CD4-positive, CD25-positive, alpha-beta regulatory T cell (primary cell): Measurements from ENCODE around the gene DPYD. TPM values are rescaled to one million over a fixed set of nuclear protein-coding genes. Genes with fewer than 3 reads are reported as not detected.

Source experiments
- ATAC-seq, 2 donors: fragments of 150-1000 bp; cut with Tn5 transposase; one replicate each; pipeline ENCODE4 v1.10.0; 2021; ENCODE audit warnings: low read depth in 2 of 2, moderate number of reproducible peaks in 2 of 2, moderate library complexity in 1 of 2
- DNase-seq, 3 donors: peaks; one replicate each; pipeline versions ENCODE4 v3.0.0 to v3.0.0-alpha.2; 2012 to 2022; ENCODE audit warnings: mixed read lengths in 1 of 3
- H3K27ac ChIP-seq: one replicate; pipeline ENCODE4 v1.7.0; 2013; ENCODE audit warnings: mild to moderate bottlenecking, low read length; ENCODE audit not compliant: insufficient read depth, poor library complexity, severe bottlenecking
- H3K27me3 ChIP-seq: one replicate; pipeline ENCODE4 v1.7.0; 2013; ENCODE audit warnings: low read length; ENCODE audit not compliant: control insufficient read depth, insufficient read depth
- H3K36me3 ChIP-seq: one replicate; pipeline ENCODE4 v1.7.0; 2013; ENCODE audit warnings: mild to moderate bottlenecking, low read length, moderate library complexity; ENCODE audit not compliant: control insufficient read depth, insufficient read depth
- H3K4me1 ChIP-seq: 2 replicates; pipeline ENCODE4 v1.7.0; 2013; ENCODE audit warnings: mild to moderate bottlenecking, low read length; ENCODE audit not compliant: insufficient read depth, control insufficient read depth, poor library complexity, severe bottlenecking
- H3K4me3 ChIP-seq: one replicate; pipeline ENCODE4 v1.7.0; 2013; ENCODE audit warnings: low read depth, mild to moderate bottlenecking, low read length, moderate library complexity
- H3K9me3 ChIP-seq, 2 experiments: 1 replicate in 1 of 2; 2 replicates in 1 of 2; pipeline ENCODE4 v1.7.0; 2013; ENCODE audit warnings: low read length in 2 of 2, mild to moderate bottlenecking in 1 of 2, moderate library complexity in 1 of 2; ENCODE audit not compliant: control insufficient read depth in 2 of 2
- H3K27ac Mint-ChIP-seq, 3 donors: one replicate each; pipeline ENCODE4 v1.8.0; 2020 to 2022; ENCODE audit warnings: mild to moderate bottlenecking in 3 of 3, mixed read lengths in 3 of 3, moderate library complexity in 2 of 3
- H3K27me3 Mint-ChIP-seq: one replicate; pipeline ENCODE4 v1.8.0; 2022; ENCODE audit warnings: mild to moderate bottlenecking, mixed read lengths
- H3K36me3 Mint-ChIP-seq: one replicate; pipeline ENCODE4 v1.8.0; 2020; ENCODE audit warnings: mixed read lengths
- H3K4me1 Mint-ChIP-seq, 4 donors: one replicate each; pipeline ENCODE4 v1.8.0; 2020 to 2022; ENCODE audit warnings: mixed read lengths in 4 of 4, mild to moderate bottlenecking in 1 of 4
- H3K4me3 Mint-ChIP-seq, 4 donors: one replicate each; pipeline ENCODE4 v1.8.0; 2020 to 2022; ENCODE audit warnings: mild to moderate bottlenecking in 4 of 4, mixed read lengths in 4 of 4, moderate library complexity in 3 of 4
- H3K9me3 Mint-ChIP-seq, 7 donors: one replicate each; pipeline ENCODE4 v1.8.0; 2020 to 2022; ENCODE audit warnings: mixed read lengths in 7 of 7, mild to moderate bottlenecking in 3 of 7, moderate library complexity in 2 of 7
- polyA plus RNA-seq, 4 donors: library from polyadenylated mRNA; unstranded; fragments of 300-500 nt; fragmentation: Illumina TruSeq; gene quantifications; one replicate each; pipeline ENCODE4 v1.2.3, GENCODE V29; 2021
- total RNA-seq: library from RNA; stranded (reverse); gene quantifications from one replicate; pipeline ENCODE4 v1.2.3, GENCODE V29; 2022

Gene DPYD
- total and polyA plus RNA-seq, 5 donors from 2014 or later, result 47.6 to 87.3 (median 55.2) TPM

DNA sequence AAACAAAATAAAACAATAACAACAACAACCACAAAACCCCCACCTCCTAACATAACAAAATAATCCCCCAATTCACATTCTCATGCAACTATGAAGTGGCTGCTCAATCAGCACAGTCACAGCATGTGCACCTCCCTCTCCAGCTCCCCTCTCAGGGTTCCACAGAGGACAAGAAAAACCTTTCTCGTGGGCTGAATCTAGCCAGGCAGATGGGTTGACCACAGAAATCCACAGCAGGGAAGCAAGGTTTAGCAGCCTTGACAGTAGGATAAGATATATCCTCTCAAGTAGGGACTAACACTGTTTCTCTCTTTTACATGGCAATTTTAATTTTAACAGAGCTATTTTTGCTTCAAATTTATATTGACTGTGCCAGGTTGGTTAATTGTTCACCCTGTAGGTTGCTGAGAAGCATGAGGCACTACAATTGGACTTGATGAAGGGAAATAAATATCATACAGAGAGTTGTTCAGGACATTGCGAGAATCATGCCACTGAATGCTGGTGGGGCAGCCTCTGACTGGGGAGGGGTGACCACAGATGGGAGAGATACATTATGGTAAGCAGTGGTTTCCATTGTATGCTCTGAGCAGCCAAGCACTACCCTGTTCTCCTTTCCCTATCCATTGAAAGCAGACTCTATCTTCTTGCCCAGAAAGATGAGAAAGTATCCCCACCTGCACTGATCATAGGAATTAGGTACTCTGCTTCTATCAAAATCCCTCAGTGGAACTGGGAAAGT, 535.1 kb downstream of the DPYD start:
- Histone ChIP-seq H3K36me3 (peaks cover 3% of the 10 kb centered on the region), H3K9me3 (no peaks in the 10 kb centered on the region), H3K27ac (no peak overlapping the region), H3K27me3 (no peaks in the 10 kb centered on the region), H3K4me3 (no peak overlapping the region), H3K4me1 (no peaks in the 10 kb centered on the region)
- peaks cover 0 to 7% (median 0%) of the 10 kb centered on the region in 7 donors for H3K9me3 Mint-ChIP-seq
- no peak overlapping the region for H3K4me3 Mint-ChIP-seq
- ATAC-seq (no peak), DNase-seq (no peak)
- peaks cover 0 to 15% (median under 1%) of the 10 kb centered on the region in 4 donors for H3K4me1 Mint-ChIP-seq
- H3K27me3 Mint-ChIP-seq, result no peaks in the 10 kb centered on the region
- H3K27ac Mint-ChIP-seq, result peak overlapping the region in 1 of 3 donors; percentile 9
- H3K36me3 Mint-ChIP-seq, result peaks cover 12% of the 10 kb centered on the region

DNA sequence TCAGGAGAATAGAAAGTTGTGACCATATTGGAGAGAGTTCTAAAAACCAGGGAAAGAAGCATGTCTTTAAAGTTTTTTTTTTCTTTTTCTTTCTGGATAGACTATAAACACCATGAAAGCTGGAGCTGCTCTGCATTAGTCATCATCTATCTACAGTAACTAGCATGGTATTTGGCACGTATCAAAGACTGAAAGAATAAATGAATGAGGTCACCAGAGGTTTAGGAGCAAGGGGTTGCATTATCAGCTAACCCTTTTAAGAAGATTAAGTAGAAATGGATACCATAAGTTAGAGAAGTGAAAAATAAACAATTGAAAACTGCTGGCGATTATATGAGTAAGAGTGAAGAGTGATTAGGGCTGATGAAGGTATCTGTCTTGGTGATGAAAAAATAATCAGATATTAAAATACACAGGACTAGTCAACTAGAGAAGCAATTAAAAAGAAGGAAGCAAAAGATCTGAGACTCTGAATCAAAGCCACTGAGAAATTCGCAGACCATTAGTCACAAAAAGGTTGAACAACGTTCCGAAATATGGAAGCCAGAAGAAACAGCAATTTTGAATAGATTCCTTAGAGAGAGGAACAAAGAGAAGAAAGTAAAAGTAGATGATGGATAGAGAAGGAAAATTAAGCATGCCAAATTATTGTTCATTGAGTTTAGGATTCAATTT, 536.4 kb downstream of the DPYD start:
- peaks cover 0 to 7% (median 0%) of the 10 kb centered on the region in 7 donors for H3K9me3 Mint-ChIP-seq
- H3K36me3 Mint-ChIP-seq, result peaks cover 16% of the 10 kb centered on the region
- Histone ChIP-seq H3K36me3 (peaks cover 10% of the 10 kb centered on the region), H3K9me3 (no peaks in the 10 kb centered on the region), H3K27ac (no peak overlapping the region), H3K27me3 (no peaks in the 10 kb centered on the region), H3K4me1 (no peaks in the 10 kb centered on the region), H3K4me3 (no peak overlapping the region)
- ATAC-seq (no peak), DNase-seq (no peak)
- H3K27ac Mint-ChIP-seq, result peak overlapping the region in 1 of 3 donors; percentile 81
- peaks cover 0 to 19% (median under 1%) of the 10 kb centered on the region in 4 donors for H3K4me1 Mint-ChIP-seq
- no peaks in the 10 kb centered on the region for H3K27me3 Mint-ChIP-seq
- no peak overlapping the region for H3K4me3 Mint-ChIP-seq

DNA sequence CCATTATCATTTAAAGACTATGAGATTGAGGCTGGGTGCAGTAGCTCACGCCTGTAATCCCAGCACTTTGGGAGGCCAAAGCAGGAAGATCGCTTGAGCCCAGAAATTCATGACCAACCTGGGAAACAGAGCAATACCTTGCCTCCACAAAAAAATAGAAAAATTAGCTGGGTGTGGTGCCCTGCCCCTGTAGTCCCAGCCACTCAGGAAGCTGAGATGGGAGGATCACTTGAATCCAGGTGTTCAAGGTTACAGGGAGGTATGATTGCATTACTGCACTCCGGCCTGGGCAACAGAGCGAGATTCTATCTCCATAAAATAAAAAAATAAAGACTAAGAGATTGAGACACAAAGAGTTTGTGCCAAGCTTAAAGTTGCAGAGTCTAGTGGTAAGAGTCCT, 537.0 kb downstream of the DPYD start:
- peaks cover 0 to 17% (median under 1%) of the 10 kb centered on the region in 4 donors for H3K4me1 Mint-ChIP-seq
- peaks cover 0 to 4% (median 0%) of the 10 kb centered on the region in 7 donors for H3K9me3 Mint-ChIP-seq
- no peaks in the 10 kb centered on the region for H3K27me3 Mint-ChIP-seq
- H3K27me3 ChIP-seq, result no peaks in the 10 kb centered on the region
- H3K4me1 ChIP-seq, result no peaks in the 10 kb centered on the region
- no peak overlapping the region for H3K27ac ChIP-seq
- H3K4me3 Mint-ChIP-seq, result peak overlapping the region in 1 of 4 donors; percentile 33
- DNase-seq (no peak), ATAC-seq (no peak)
- H3K36me3 Mint-ChIP-seq, result peaks cover 20% of the 10 kb centered on the region
- H3K9me3 ChIP-seq, result no peaks in the 10 kb centered on the region
- H3K36me3 ChIP-seq, result peaks cover 12% of the 10 kb centered on the region
- H3K27ac Mint-ChIP-seq, result no peak overlapping the region
- H3K4me3 ChIP-seq, result no peak overlapping the region

DNA sequence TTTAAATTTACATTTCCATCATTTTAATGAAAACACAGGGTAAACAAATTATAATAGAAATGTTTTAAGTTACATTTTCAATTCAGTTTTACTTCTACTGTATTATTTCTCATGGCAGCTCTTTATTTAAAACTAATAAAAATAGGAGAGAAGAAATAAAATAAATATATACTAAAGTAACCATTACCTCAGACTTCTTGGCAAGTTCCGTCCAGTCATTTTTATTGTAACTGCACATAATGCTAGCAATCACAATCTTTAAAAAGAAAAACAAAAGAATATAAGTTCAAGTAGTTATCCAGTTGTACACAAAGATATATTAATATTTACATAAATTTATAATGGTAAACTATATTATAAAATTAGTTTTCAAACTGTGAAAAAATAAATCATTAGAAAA, 538.6 kb downstream of the DPYD start:
- H3K36me3 Mint-ChIP-seq, result peaks cover 26% of the 10 kb centered on the region
- peaks cover 12% of the 10 kb centered on the region for H3K36me3 ChIP-seq
- H3K4me1 Mint-ChIP-seq, result peaks cover 0 to 10% (median 5%) of the 10 kb centered on the region in 4 donors
- no peak overlapping the region for H3K27ac ChIP-seq
- H3K4me3 ChIP-seq, result no peak overlapping the region
- no peak for DNase-seq
- H3K9me3 ChIP-seq, result no peaks in the 10 kb centered on the region
- no peaks in the 10 kb centered on the region for H3K27me3 Mint-ChIP-seq
- no peak for ATAC-seq
- H3K4me3 Mint-ChIP-seq, result no peak overlapping the region
- H3K9me3 Mint-ChIP-seq, result peaks cover 0 to 1% (median 0%) of the 10 kb centered on the region in 7 donors
- no peak overlapping the region for H3K27ac Mint-ChIP-seq
- H3K4me1 ChIP-seq, result no peaks in the 10 kb centered on the region
- no peaks in the 10 kb centered on the region for H3K27me3 ChIP-seq

DNA sequence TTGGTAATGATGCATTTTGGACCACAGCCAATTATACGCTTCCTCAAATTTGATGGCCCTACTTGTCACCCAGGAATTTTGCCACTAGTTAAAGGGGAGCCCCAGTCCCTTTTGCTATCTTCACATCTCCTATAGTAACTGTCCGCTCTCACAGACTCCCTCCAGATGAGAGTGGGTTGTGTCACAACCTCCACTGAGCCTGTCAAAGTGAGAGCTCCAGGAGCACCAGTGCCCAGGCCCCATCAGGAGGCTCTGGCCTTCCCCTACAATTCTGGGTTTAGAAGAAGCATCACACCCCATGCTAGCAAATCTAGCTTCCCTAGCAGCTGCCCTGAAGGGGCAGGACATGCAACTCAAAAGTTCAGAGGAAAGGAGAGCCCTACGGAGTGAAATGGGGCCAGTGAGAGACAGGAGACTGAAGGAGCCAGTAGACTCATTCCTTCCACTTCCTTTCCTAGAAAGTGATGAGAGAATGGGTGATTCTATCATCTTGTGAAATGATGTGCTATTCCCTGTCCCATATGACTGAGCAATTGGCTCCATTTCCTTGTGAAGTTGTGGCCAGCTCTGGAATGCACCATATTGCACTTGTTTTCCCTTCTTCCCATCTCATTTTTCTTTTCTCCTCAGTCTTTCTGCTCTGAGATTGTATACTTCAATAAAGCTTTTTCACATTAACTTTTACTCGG, 541.3 kb downstream of the DPYD start:
- Histone ChIP-seq H3K4me3 (no peak overlapping the region), H3K27ac (no peak overlapping the region), H3K27me3 (no peaks in the 10 kb centered on the region), H3K36me3 (peaks cover 12% of the 10 kb centered on the region), H3K4me1 (no peaks in the 10 kb centered on the region), H3K9me3 (no peaks in the 10 kb centered on the region)
- Mint-ChIP-seq H3K27ac (peak overlapping the region in 2 of 3 donors; percentile 26 to 27), H3K4me1 (peaks cover 0 to 9% (median 6%) of the 10 kb centered on the region in 4 donors), H3K27me3 (no peaks in the 10 kb centered on the region), H3K36me3 (peaks cover 34% of the 10 kb centered on the region), H3K4me3 (no peak overlapping the region), H3K9me3 (no peaks in the 10 kb centered on the region)
- DNase-seq (no peak), ATAC-seq (no peak)

DNA sequence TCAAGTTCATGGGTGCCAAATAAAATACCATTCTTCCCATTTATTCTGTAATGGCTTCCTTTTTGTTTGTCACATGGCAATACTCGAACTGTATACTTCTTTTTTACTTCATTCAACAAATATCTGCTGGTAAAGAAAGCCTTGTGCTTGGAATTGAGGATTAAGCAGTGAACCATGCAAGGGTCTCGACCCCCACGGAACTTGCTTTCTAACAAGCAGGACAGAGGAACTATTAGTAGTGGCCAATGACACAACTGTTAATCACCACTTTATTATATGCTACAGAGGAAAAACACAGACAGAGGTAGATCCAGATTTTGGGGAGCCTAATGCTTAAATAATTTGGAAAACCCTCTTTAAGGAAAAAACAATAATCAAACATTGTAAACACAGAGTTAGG, 542.2 kb downstream of the DPYD start:
- peak overlapping the region in 1 of 3 donors; percentile 26 for H3K27ac Mint-ChIP-seq
- no peaks in the 10 kb centered on the region for H3K27me3 Mint-ChIP-seq
- peaks cover 0 to 6% (median 5%) of the 10 kb centered on the region in 4 donors for H3K4me1 Mint-ChIP-seq
- H3K4me1 ChIP-seq, result no peaks in the 10 kb centered on the region
- no peaks in the 10 kb centered on the region for H3K27me3 ChIP-seq
- H3K36me3 ChIP-seq, result peaks cover 15% of the 10 kb centered on the region
- H3K9me3 Mint-ChIP-seq, result no peaks in the 10 kb centered on the region
- no peak overlapping the region for H3K4me3 Mint-ChIP-seq
- ATAC-seq, result no peak
- H3K9me3 ChIP-seq, result no peaks in the 10 kb centered on the region
- no peak for DNase-seq
- H3K27ac ChIP-seq, result no peak overlapping the region
- no peak overlapping the region for H3K4me3 ChIP-seq
- H3K36me3 Mint-ChIP-seq, result peaks cover 35% of the 10 kb centered on the region

DNA sequence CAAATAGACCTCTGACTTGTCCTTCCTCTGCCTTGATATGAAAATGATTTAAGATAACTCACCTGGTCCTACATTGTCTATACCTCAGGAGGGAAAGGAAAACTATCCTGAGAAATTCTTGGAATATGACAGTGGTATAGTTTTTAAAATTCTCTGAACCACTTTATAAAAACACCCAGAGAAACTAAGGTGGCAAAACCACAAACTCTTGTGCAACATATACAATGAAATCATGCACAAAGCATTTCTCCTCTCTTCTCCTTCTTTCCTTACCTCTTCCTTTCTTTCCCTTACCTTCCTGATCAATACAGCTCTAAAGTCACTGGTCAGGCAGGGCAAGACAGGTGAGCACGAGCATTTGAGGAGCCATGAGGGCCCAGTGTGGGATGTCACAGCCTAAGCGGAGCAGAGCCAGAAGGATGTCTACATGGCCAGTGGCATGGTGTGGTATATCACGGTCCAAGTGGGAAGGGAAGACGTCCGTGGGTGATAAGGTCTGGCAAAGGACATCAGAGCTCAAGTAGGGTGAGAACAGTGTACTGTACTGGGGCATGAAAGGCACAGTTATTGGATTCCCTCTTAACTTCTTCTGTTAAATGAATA, 543.3 kb downstream of the DPYD start:
- Histone ChIP-seq H3K27ac (no peak overlapping the region), H3K27me3 (no peaks in the 10 kb centered on the region), H3K9me3 (no peaks in the 10 kb centered on the region), H3K36me3 (peaks cover 18% of the 10 kb centered on the region), H3K4me1 (no peaks in the 10 kb centered on the region), H3K4me3 (no peak overlapping the region)
- no peaks in the 10 kb centered on the region for H3K27me3 Mint-ChIP-seq
- no peak for ATAC-seq
- no peak for DNase-seq
- H3K36me3 Mint-ChIP-seq, result peaks cover 41% of the 10 kb centered on the region
- no peaks in the 10 kb centered on the region for H3K9me3 Mint-ChIP-seq
- no peak overlapping the region for H3K4me3 Mint-ChIP-seq
- H3K4me1 Mint-ChIP-seq, result peaks cover 0 to 6% (median 5%) of the 10 kb centered on the region in 4 donors
- peak overlapping the region in 2 of 3 donors; percentile 3 to 33 for H3K27ac Mint-ChIP-seq
